ACC112 (cell line): ENCODE results near the gene PDZD7.

Experiments used
- H2AFZ ChIP-seq: fragments of 200-600 bp; sonication (generic); one replicate; pipeline ENCODE4 v1.6.0; 2017; ENCODE audit warnings: antibody characterized with exemption, low read length; ENCODE audit not compliant: unreplicated experiment
- H3K27ac ChIP-seq: fragments of 200-600 bp; sonication (generic); 2 replicates; pipeline ENCODE4 v1.5.1; 2014; ENCODE audit warnings: low read depth, mild to moderate bottlenecking, antibody characterized with exemption, low read length, moderate library complexity
- H3K27me3 ChIP-seq: fragments of 200-600 bp; sonication (generic); 2 replicates; pipeline ENCODE4 v1.6.1; 2014; ENCODE audit warnings: mild to moderate bottlenecking, antibody characterized with exemption, low read length, moderate library complexity, mixed read lengths; ENCODE audit not compliant: insufficient read depth
- H3K36me3 ChIP-seq: fragments of 200-600 bp; sonication (generic); 2 replicates; pipeline ENCODE4 v1.6.1; 2016; ENCODE audit warnings: mild to moderate bottlenecking, antibody characterized with exemption, low read length, moderate library complexity, mixed read lengths; ENCODE audit not compliant: insufficient read depth
- H3K4me1 ChIP-seq: fragments of 200-600 bp; sonication (generic); one replicate; pipeline ENCODE4 v1.6.1; 2016; ENCODE audit warnings: low read length, mixed read lengths; ENCODE audit not compliant: insufficient read depth, unreplicated experiment, control insufficient read depth
- H3K4me3 ChIP-seq: fragments of 200-600 bp; sonication (generic); 2 replicates; pipeline ENCODE4 v1.5.1; 2014; ENCODE audit warnings: mild to moderate bottlenecking, low read depth, low read length
- H3K79me2 ChIP-seq: fragments of 200-600 bp; sonication (generic); one replicate; pipeline ENCODE4 v1.6.0; 2016; ENCODE audit warnings: low read length; ENCODE audit not compliant: control insufficient read depth, unreplicated experiment, insufficient read depth

The PDZD7 gene

DNA sequence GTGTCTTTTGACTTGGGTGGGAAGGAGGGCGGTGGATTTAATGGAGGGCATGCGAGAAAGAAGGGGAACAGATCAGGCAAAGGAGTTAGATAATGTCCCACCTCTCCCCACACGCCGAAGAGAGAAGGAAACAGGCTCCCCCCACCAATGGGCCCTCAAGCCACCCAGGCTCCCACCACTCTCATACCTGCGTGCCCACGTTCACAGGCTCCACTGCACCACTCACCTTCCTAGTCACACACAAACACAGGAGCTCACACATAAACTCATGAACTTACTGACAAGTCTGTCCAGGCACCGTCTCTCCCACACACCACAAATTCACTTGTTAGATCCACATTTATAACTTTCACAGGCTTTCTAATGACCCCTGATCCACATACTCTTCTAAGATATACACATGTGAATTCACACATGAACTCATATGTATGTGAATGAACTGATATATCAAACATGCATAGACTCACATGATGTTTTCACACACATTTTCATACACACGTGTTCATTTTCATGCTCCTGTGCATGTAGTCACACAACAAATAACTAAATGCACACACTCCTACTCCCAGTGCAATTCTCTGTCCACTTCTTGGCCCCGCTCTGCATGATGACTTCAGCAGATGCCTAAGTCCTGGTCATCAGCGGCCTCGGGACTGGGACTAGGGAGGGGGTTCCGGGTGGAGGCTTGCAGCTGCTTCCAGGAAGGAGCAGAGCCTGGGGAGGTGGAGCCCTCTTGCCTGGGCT is 29.8 kb downstream of the PDZD7 start:
- Histone ChIP-seq H3K79me2 (peaks cover 42% of the 10 kb centered on the region), H3K27ac (peak overlapping the region; percentile 83), H3K4me1 (peaks cover 26% of the 10 kb centered on the region), H3K4me3 (peak overlapping the region; percentile 88), H3K36me3 (peaks cover 10% of the 10 kb centered on the region), H2AFZ (no peak overlapping the region), H3K27me3 (no peaks in the 10 kb centered on the region)

- Histone ChIP-seq H3K27me3 (no peaks in the 10 kb centered on the region), H3K36me3 (peaks cover 5% of the 10 kb centered on the region), H3K4me3 (peak overlapping the region; percentile 88), H3K27ac (peak overlapping the region; percentile 83), H3K79me2 (peaks cover 42% of the 10 kb centered on the region), H2AFZ (peak overlapping the region; percentile 42), H3K4me1 (peaks cover 26% of the 10 kb centered on the region)
These were observed 30.6 kb downstream of the PDZD7 start for GRCh38 chr10:101000127-101000914.

DNA sequence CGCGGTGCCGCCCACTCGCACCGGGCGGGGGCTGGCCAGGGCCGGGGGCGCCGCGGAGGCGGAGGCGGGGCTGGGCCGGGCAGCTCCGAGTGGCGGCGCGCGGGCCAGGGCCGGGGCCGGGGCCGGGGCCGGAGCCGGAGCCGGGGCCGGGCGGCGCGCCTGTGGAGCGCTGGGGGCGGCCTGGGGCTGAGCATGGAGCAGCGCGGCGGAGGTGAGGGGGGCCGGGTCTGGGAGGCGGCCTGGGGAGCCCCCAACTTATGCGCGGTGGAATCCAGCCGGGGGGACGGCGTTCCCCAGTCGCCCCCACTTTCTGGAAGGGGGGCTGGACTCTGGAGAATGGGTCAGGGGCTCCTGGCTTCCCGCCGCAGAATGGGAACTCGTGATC is 31.2 kb downstream of the PDZD7 start, which contains the start of gene LZTS2:
LZTS2 (plus strand) TSS at position 67 of the 385 bp plus-strand sequence. CDS start 2,731 bp downstream, outside the sequence.
- H3K27me3 ChIP-seq, result no peaks in the 10 kb centered on the region
- peak within 1 kb of the TSS; percentile 42 for H2AFZ ChIP-seq
- H3K27ac ChIP-seq, result peak within 1 kb of the TSS; percentile 83
- H3K4me1 ChIP-seq, result peaks cover 26% of the 10 kb centered on the region
- peaks cover 5% of the 10 kb centered on the region for H3K36me3 ChIP-seq
- H3K4me3 ChIP-seq, result peak within 1 kb of the TSS; percentile 88
- peaks cover 42% of the 10 kb centered on the region for H3K79me2 ChIP-seq

DNA sequence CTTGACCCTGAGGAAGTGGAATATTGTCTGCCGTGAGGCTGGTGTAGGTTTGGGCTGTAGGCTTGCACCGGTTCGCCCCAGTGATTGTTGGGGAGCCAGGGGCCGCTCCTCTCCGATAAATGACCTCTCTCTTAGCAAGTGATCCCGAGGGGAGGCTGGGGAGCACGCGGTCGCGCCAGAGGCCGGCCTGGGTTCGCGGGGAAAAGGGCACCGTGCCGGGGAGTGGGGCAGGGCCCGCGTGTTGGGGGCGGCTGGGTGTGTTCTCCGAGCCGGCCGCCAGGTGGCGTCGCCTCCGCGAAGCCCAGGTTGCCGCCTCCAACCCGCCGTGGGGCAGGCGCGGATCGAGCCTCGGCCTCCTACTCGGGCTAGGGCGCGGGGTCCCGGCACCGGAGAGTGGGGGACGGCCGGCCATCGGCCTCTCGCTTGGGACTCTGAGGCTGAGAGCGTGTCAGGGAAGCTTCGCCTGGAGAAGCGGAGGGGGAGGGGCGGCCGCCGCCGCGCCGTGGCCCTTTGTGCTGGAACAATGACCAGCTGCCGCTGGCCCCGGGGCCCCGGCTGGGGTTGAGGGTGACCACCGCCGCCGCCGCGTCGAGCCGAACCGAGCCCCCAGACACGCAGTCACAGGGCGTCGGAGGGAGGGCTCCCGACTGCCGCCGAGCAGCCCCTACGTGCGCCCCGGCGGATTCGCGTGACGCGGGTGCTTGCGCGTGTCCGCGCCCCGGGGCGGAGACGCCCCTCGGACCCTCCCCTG is 31.8 kb downstream of the PDZD7 start:
- H3K4me1 ChIP-seq, result peaks cover 26% of the 10 kb centered on the region
- H2AFZ ChIP-seq, result peak overlapping the region; percentile 27
- H3K36me3 ChIP-seq, result peaks cover 5% of the 10 kb centered on the region
- H3K4me3 ChIP-seq, result peak overlapping the region; percentile 88
- peak overlapping the region; percentile 76 for H3K27ac ChIP-seq
- no peaks in the 10 kb centered on the region for H3K27me3 ChIP-seq
- peaks cover 42% of the 10 kb centered on the region for H3K79me2 ChIP-seq

DNA sequence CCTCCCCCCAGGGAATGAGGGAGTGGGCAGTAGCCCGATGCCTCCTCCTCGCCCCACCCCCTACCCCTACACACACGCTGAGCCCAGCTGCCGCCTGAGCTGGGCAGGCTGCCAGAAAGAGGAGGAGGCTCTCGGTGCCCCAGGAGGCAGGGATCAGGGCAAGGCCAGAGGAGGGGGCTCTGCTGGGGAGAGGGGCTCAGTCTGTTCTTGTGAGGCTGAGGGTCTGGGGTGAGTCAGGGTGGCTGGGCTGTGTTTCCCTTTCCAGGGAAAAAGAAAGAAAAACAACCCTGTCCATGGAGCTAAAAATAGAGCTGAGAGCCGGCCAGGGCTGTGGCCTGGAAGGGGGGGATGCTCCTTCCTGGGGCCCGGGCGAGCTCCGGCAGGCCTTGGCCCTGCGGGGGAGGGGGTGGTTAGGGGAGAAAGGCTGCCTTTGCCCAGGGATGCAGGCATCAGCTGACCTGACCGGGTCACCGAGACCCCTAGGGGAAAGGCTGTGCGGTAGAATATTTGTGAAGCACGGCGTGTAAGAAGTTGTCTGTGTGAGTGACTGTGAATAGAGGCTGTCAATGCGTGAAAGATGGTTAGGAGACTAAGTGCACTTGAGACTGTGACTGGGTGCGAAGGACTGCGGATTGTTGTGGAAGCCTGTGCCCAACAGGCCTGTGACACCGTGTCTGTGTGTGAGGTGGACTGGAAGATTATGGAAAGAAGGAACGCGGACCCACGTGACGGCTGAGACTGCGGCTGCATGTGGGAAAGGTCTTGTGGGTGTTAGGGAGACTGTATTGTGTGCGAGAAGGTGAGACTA is 32.5 kb downstream of the PDZD7 start:
- Histone ChIP-seq H3K79me2 (peaks cover 37% of the 10 kb centered on the region), H3K27ac (peak overlapping the region; percentile 76), H3K27me3 (no peaks in the 10 kb centered on the region), H3K36me3 (peaks cover 5% of the 10 kb centered on the region), H3K4me1 (peaks cover 26% of the 10 kb centered on the region), H2AFZ (peak overlapping the region; percentile 27), H3K4me3 (peak overlapping the region; percentile 88)

- Histone ChIP-seq H3K4me3 (peak overlapping the region; percentile 88), H3K27ac (peak overlapping the region; percentile 76), H2AFZ (peak overlapping the region; percentile 27), H3K27me3 (no peaks in the 10 kb centered on the region), H3K79me2 (peaks cover 29% of the 10 kb centered on the region), H3K36me3 (no peaks in the 10 kb centered on the region), H3K4me1 (peaks cover 26% of the 10 kb centered on the region)
These were observed 33.4 kb downstream of the PDZD7 start for GRCh38 chr10:100997360-100998182.

DNA sequence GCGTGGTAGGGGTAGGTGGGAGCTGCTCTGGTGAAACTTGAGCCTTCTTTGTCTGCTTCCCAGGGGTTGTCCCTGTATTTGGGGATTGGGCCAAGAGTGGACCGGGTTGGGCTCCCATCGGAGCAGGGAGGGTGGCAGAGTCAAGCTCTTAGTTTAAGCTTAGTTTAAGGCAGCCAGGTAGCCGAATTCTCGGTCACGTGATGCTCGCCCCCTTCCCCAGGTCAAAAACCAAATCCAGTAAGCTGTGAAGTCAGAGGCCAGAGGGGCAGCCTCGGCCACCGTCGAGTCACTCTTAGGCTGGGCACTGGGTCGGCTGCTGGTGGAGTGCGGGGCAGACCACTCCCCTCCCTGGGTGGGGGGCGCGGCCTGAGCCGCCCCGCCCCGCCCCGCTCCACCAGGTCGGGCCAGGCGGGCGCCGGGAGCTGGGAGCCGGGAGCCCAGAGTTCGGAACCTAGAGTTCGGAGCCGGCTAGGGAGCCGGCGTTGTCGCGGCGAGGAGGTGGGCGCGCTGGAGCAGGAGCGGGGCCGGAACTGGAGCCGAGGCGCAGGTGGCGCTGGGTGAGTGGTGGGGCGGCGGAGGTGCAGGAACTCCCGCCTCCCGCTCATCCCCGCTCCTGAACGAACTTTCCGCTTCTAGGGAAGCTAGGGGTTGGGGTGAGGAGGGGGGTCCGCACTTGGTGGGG is 34.1 kb downstream of the PDZD7 start:
- H3K27me3 ChIP-seq, result no peaks in the 10 kb centered on the region
- H2AFZ ChIP-seq, result peak overlapping the region; percentile 23
- no peak overlapping the region for H3K27ac ChIP-seq
- peaks cover 21% of the 10 kb centered on the region for H3K79me2 ChIP-seq
- peak overlapping the region; percentile 88 for H3K4me3 ChIP-seq
- H3K36me3 ChIP-seq, result no peaks in the 10 kb centered on the region
- H3K4me1 ChIP-seq, result peaks cover 21% of the 10 kb centered on the region

DNA sequence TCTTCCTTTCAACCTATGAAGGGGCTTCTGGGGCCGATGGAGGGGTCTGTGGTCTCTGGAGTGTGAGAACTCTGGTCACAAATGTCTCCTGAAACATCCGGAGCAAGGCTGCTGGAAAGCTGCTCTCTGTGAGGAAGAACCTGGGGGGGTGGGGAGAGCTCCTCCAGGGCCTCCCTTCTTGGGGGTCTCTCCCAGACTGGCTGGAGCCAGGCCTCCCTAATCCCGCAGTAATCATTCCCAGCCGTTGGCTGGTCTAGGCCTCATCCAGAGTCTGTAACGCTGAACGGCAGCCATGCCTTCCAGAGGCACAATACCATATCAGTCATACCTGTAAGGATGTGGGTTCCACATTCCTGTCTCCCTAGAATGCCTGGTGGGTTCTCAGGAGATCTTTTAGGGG is 35.7 kb downstream of the PDZD7 start:
- Histone ChIP-seq H3K4me3 (no peak overlapping the region), H3K79me2 (peaks cover 8% of the 10 kb centered on the region), H3K27me3 (no peaks in the 10 kb centered on the region), H3K36me3 (peaks cover 10% of the 10 kb centered on the region; the same call in 1 of the 2 replicates), H3K4me1 (peaks cover 12% of the 10 kb centered on the region), H2AFZ (no peak overlapping the region), H3K27ac (no peak overlapping the region)
